NB4 (cell line): ENCODE results near the gene UTS2B.

Experiments used
- MAX ChIP-seq: IDR thresholded peaks from 2 replicates; pipeline ENCODE4 v1.6.1; 2011; ENCODE audit warnings: low read depth, low read length
- MYC ChIP-seq: IDR thresholded peaks from 2 replicates; pipeline ENCODE4 v1.6.1; 2011; ENCODE audit warnings: low read depth, low read length
- POLR2A ChIP-seq: IDR thresholded peaks from 2 replicates; pipeline ENCODE4 v1.6.1; 2011; ENCODE audit warnings: mild to moderate bottlenecking; ENCODE audit not compliant: insufficient read length; ENCODE audit errors: extremely low read depth
- TF ChIP-seq, protein P1 (sequence below): IDR thresholded peaks from one replicate; pipeline ENCODE4 v1.5.1; 2012; ENCODE audit warnings: low read depth, low read length

- TF ChIP-seq, protein P1, sequence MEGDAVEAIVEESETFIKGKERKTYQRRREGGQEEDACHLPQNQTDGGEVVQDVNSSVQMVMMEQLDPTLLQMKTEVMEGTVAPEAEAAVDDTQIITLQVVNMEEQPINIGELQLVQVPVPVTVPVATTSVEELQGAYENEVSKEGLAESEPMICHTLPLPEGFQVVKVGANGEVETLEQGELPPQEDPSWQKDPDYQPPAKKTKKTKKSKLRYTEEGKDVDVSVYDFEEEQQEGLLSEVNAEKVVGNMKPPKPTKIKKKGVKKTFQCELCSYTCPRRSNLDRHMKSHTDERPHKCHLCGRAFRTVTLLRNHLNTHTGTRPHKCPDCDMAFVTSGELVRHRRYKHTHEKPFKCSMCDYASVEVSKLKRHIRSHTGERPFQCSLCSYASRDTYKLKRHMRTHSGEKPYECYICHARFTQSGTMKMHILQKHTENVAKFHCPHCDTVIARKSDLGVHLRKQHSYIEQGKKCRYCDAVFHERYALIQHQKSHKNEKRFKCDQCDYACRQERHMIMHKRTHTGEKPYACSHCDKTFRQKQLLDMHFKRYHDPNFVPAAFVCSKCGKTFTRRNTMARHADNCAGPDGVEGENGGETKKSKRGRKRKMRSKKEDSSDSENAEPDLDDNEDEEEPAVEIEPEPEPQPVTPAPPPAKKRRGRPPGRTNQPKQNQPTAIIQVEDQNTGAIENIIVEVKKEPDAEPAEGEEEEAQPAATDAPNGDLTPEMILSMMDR: no peak
- TF ChIP-seq POLR2A (no peak), MAX (no peak), MYC (no peak)
Observed at GRCh38 chr3:191253089-191253799, 77.1 kb downstream of the UTS2B start.
